ENCODE data around the gene YWHAE.
"Not testable (repeated sequence)": the region's sequence is repeated elsewhere in the genome, so short reads cannot be mapped to it uniquely, and the experiment has no call there.

YWHAE gene
- total RNA-seq = 69.0 to 242 (median 101) reads per million in 3 experiments

- DNase-seq = peak; percentile 95
Measured at GRCh38 chr17:1399679-1400512, at the start of gene YWHAE. Gene YWHAE (minus strand): TSS chr17:1400222. CDS start chr17:1400110, 112 bp downstream.

GRCh38 chr17:1449412-1449967 is 49.5 kb upstream of the YWHAE start:
- no peak for DNase-seq

GRCh38 chr17:1447052-1447451 is 47.0 kb upstream of the YWHAE start:
- DNase-seq = no peak

- DNase-seq = no peak
Measured at GRCh38 chr17:1446201-1446600, 46.2 kb upstream of the YWHAE start.

GRCh38 chr17:1445695-1446094 is 45.7 kb upstream of the YWHAE start:
- not testable (repeated sequence) for DNase-seq

- not testable (repeated sequence) for DNase-seq
Measured at GRCh38 chr17:1442721-1443120, 42.7 kb upstream of the YWHAE start.

- no peak for DNase-seq
Measured at GRCh38 chr17:1442187-1442586, 42.2 kb upstream of the YWHAE start.

- DNase-seq = no peak
Measured at GRCh38 chr17:1440921-1441320, 40.9 kb upstream of the YWHAE start.

- DNase-seq = no peak
Measured at GRCh38 chr17:1438593-1439083, 38.6 kb upstream of the YWHAE start.

GRCh38 chr17:1435326-1435725 is 35.3 kb upstream of the YWHAE start:
- DNase-seq = no peak

GRCh38 chr17:1434150-1434549 is 34.1 kb upstream of the YWHAE start:
- DNase-seq = no peak

- DNase-seq = no peak
Measured at GRCh38 chr17:1431631-1432104, 31.6 kb upstream of the YWHAE start.

- DNase-seq = no peak
Measured at GRCh38 chr17:1423456-1424135, 23.6 kb upstream of the YWHAE start.

GRCh38 chr17:1422885-1423284 is 22.9 kb upstream of the YWHAE start:
- no peak for DNase-seq

- DNase-seq = no peak
Measured at GRCh38 chr17:1421470-1421869, 21.4 kb upstream of the YWHAE start.

GRCh38 chr17:1420981-1421380 is 21.0 kb upstream of the YWHAE start:
- no peak for DNase-seq

- no peak for DNase-seq
Measured at GRCh38 chr17:1420163-1420562, 20.1 kb upstream of the YWHAE start.

- DNase-seq = not testable (repeated sequence)
Measured at GRCh38 chr17:1418476-1418875, 18.5 kb upstream of the YWHAE start.

- no peak for DNase-seq
Measured at GRCh38 chr17:1416414-1416813, 16.4 kb upstream of the YWHAE start.

- no peak for DNase-seq
Measured at GRCh38 chr17:1414634-1415033, 14.6 kb upstream of the YWHAE start.

GRCh38 chr17:1414001-1414574 is 14.1 kb upstream of the YWHAE start:
- DNase-seq = no peak

GRCh38 chr17:1413281-1413791 is 13.3 kb upstream of the YWHAE start:
- no peak for DNase-seq

All from central memory CD4-positive, alpha-beta T cell (primary cell).